Naive thymus-derived CD4-positive, alpha-beta T cell (primary cell): Measurements from ENCODE around the gene FRMD8. TPM values are rescaled to one million over a fixed set of nuclear protein-coding genes. Genes with fewer than 3 reads are reported as not detected.
A peak's percentile ranks its signal among the peaks of the same experiment; 100 is the strongest.

Experiments used
- ATAC-seq: fragments of 150-1000 bp; cut with Tn5 transposase; 2 replicates; pipeline ENCODE4 v1.10.0; 2021; ENCODE audit warnings: mild to moderate bottlenecking, moderate library complexity
- CTCF ChIA-PET: fragments of 350-600 bp; sonication (Branson Sonifier 250); formaldehyde crosslinking; loops from one replicate; lab custom pipeline; 2021; ENCODE audit warnings: antibody characterized with exemption; lab: Charles Lee
- POLR2A ChIA-PET: fragments of 350-600 bp; sonication (Branson Sonifier 250); formaldehyde crosslinking; loops from one replicate; lab custom pipeline; 2021; ENCODE audit warnings: antibody characterized with exemption, inconsistent platforms; lab: Charles Lee
- DNase-seq, 9 donors: peaks; one replicate each; pipeline versions ENCODE4 v3.0.0 to v3.0.0-alpha.2; 2020 to 2022; ENCODE audit warnings: mixed read lengths in 1 of 9
- H3K27ac ChIP-seq: one replicate; pipeline ENCODE4 v1.7.0; 2013; ENCODE audit warnings: mild to moderate bottlenecking, low read depth, low read length, moderate library complexity
- H3K27me3 ChIP-seq, 2 donors: one replicate each; pipeline ENCODE4 v1.7.0; 2013; ENCODE audit warnings: low read length in 2 of 2, mild to moderate bottlenecking in 2 of 2, moderate library complexity in 2 of 2; ENCODE audit not compliant: control insufficient read depth in 2 of 2, insufficient read depth in 2 of 2
- H3K36me3 ChIP-seq, 3 experiments: 1 replicate in 2 of 3; 2 replicates in 1 of 3; pipeline ENCODE4 v1.7.0; 2013; ENCODE audit warnings: low read length in 3 of 3, mild to moderate bottlenecking in 3 of 3, moderate library complexity in 1 of 3; ENCODE audit not compliant: insufficient read depth in 3 of 3, control insufficient read depth in 2 of 3
- H3K4me1 ChIP-seq, 2 donors: one replicate each; pipeline ENCODE4 v1.7.0; 2013; ENCODE audit warnings: low read length in 2 of 2, mild to moderate bottlenecking in 2 of 2, moderate library complexity in 1 of 2; ENCODE audit not compliant: control insufficient read depth in 2 of 2, insufficient read depth in 2 of 2
- H3K4me3 ChIP-seq: 2 replicates; pipeline ENCODE4 v1.7.0; 2013; ENCODE audit warnings: mild to moderate bottlenecking, low read length
- H3K9me3 ChIP-seq, 3 experiments: 1 replicate in 2 of 3; 2 replicates in 1 of 3; pipeline ENCODE4 v1.7.0; 2013; ENCODE audit warnings: low read length in 3 of 3; ENCODE audit not compliant: control insufficient read depth in 2 of 3
- H3K27ac Mint-ChIP-seq, 9 donors: one replicate each; pipeline ENCODE4 v1.8.0; 2020 to 2022; ENCODE audit warnings: mixed read lengths in 9 of 9, mild to moderate bottlenecking in 8 of 9, moderate library complexity in 5 of 9, inconsistent platforms in 2 of 9
- H3K27me3 Mint-ChIP-seq, 5 donors: one replicate each; pipeline ENCODE4 v1.8.0; 2021 to 2022; ENCODE audit warnings: mixed read lengths in 5 of 5, mild to moderate bottlenecking in 1 of 5
- H3K36me3 Mint-ChIP-seq, 5 donors: one replicate each; pipeline ENCODE4 v1.8.0; 2020 to 2022; ENCODE audit warnings: mixed read lengths in 5 of 5, mild to moderate bottlenecking in 3 of 5, inconsistent platforms in 1 of 5
- H3K4me1 Mint-ChIP-seq, 7 donors: one replicate each; pipeline ENCODE4 v1.8.0; 2020 to 2022; ENCODE audit warnings: mixed read lengths in 7 of 7, mild to moderate bottlenecking in 3 of 7, inconsistent platforms in 1 of 7
- H3K4me3 Mint-ChIP-seq, 10 donors: one replicate each; pipeline ENCODE4 v1.8.0; 2020 to 2022; ENCODE audit warnings: mild to moderate bottlenecking in 10 of 10, mixed read lengths in 10 of 10, moderate library complexity in 6 of 10, inconsistent platforms in 2 of 10
- H3K9me3 Mint-ChIP-seq, 11 donors: one replicate each; pipeline ENCODE4 v1.8.0; 2020 to 2022; ENCODE audit warnings: mixed read lengths in 11 of 11, mild to moderate bottlenecking in 4 of 11, inconsistent platforms in 1 of 11, moderate library complexity in 1 of 11
- intact Hi-C, 2 donors: fragments of 100-400 bp; cut with micrococcal nuclease; formaldehyde crosslinking; loops; one replicate each; pipeline ENCODE4 v1.15.1; 2023
- polyA plus RNA-seq, 2 donors: library from polyadenylated mRNA; unstranded; fragments of 300-500 nt; fragmentation: Illumina TruSeq; gene quantifications; one replicate each; pipeline ENCODE4 v1.2.3, GENCODE V29; 2021
- total RNA-seq, 6 experiments: library from RNA in 5 of 6; stranded (reverse) in 5 of 6; gene quantifications; 1 replicate in 5 of 6; 2 replicates in 1 of 6; pipeline ENCODE4 v1.2.3 and lab custom pipeline; 2021 to 2026

Gene FRMD8
- total and polyA plus RNA-seq, 7 experiments from 2014 or later: 28.9 to 66.8 (median 44.7) TPM

DNA sequence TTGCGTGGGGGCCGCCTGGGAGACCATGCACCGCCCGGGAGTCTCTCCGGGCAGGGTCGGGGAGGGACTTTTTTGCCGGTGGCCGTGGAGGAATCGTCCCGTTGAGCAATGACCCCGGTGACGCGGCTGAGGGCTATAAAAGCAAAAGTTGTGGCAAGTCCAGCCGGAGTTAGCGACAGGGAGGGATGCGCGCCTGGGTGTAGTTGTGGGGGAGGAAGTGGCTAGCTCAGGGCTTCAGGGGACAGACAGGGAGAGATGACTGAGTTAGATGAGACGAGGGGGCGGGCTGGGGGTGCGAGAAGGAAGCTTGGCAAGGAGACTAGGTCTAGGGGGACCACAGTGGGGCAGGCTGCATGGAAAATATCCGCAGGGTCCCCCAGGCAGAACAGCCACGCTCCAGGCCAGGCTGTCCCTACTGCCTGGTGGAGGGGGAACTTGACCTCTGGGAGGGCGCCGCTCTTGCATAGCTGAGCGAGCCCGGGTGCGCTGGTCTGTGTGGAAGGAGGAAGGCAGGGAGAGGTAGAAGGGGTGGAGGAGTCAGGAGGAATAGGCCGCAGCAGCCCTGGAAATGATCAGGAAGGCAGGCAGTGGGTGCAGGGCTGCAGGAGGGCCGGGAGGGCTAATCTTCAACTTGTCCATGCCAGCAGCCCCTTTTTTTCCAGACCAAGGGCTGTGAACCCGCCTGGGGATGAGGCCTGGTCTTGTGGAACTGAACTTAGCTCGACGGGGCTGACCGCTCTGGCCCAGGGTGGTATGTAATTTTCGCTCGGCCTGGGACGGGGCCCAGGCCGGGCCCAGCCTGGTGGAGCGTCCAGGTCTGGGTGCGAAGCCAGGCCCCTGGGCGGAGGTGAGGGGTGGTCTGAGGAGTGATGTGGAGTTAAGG lies 36.4 kb downstream of the FRMD8 start, which contains the start of gene NEAT1:
Gene NEAT1 (plus strand): TSS at position 166 of the 883 bp plus-strand sequence.
- peaks cover 5 to 51% (median 24%) of the 10 kb centered on the region in 5 donors for H3K36me3 Mint-ChIP-seq

DNA sequence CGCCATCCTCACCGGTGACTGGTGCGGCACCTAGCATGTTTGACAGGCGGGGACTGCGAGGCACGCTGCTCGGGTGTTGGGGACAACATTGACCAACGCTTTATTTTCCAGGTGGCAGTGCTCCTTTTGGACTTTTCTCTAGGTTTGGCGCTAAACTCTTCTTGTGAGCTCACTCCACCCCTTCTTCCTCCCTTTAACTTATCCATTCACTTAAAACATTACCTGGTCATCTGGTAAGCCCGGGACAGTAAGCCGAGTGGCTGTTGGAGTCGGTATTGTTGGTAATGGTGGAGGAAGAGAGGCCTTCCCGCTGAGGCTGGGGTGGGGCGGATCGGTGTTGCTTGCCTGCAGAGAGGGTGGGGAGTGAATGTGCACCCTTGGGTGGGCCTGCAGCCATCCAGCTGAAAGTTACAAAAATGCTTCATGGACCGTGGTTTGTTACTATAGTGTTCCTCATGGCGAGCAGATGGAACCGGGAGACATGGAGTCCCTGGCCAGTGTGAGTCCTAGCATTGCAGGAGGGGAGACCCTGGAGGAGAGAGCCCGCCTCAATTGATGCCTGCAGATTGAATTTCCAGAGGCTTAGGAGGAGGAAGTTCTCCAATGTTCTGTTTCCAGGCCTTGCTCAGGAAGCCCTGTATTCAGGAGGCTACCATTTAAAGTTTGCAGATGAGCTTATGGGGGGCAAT lies 37.2 kb downstream of the FRMD8 start:
- Histone ChIP-seq H3K4me1 (peaks cover 41 to 45% of the 10 kb centered on the region in 2 donors), H3K9me3 (no peaks in the 10 kb centered on the region), H3K4me3 (peak overlapping the region; percentile 74), H3K27ac (peak overlapping the region; percentile 98), H3K27me3 (no peaks in the 10 kb centered on the region), H3K36me3 (peaks cover 0 to 8% (median 0%) of the 10 kb centered on the region in 3 experiments)
- H3K4me3 Mint-ChIP-seq: peak overlapping the region; percentile 92 to 100 (median 97)
- peaks cover 39 to 78% (median 47%) of the 10 kb centered on the region in 7 donors for H3K4me1 Mint-ChIP-seq
- peaks cover 5 to 56% (median 24%) of the 10 kb centered on the region in 5 donors for H3K36me3 Mint-ChIP-seq
- intact Hi-C loops: loop anchor here (2.0 to 10.0 kb wide), 3 partner anchors 151 to 1194 kb away; partner anchors contain the start of genes RBM14 (in 1 of the 2) and SF1 (in 1 of the 2)
- peak overlapping the region; percentile 97 to 100 (median 99) for H3K27ac Mint-ChIP-seq
- ChIA-PET CTCF (interaction anchor here (1.1 to 4.7 kb wide), 6 partner anchors 8 to 85 kb away, joined by 3 to 42 read pairs (median 6); partner anchors contain the start of gene MALAT1), POLR2A (interaction anchor here (0.6 to 21.7 kb wide), 30 partner anchors 6 to 894 kb away, joined by 3 to 2591 read pairs (median 5); partner anchors contain the start of genes CD248, FAM89B, FRMD8 and MALAT1)
- ATAC-seq (no peak), DNase-seq (peak in 7 of 9 donors; percentile 14 to 48 (median 34))
- peaks cover 0 to 17% (median 0%) of the 10 kb centered on the region in 11 donors for H3K9me3 Mint-ChIP-seq
- peaks cover 0 to 32% (median 0%) of the 10 kb centered on the region in 5 donors for H3K27me3 Mint-ChIP-seq

More for the DNA sequence above, 36.4 kb downstream of the FRMD8 start, which contains the start of gene NEAT1:
- H3K27me3 Mint-ChIP-seq: peaks cover 0 to 32% (median 0%) of the 10 kb centered on the region in 5 donors
- H3K4me1 ChIP-seq: peaks cover 36 to 45% of the 10 kb centered on the region in 2 donors
- peak within 1 kb of the TSS; percentile 98 for H3K27ac ChIP-seq
- ATAC-seq (peak; percentile 30), DNase-seq (peak; percentile 70 to 99 (median 83))
- H3K27ac Mint-ChIP-seq: peak within 1 kb of the TSS; percentile 97 to 100 (median 99)
- H3K4me3 ChIP-seq: peak within 1 kb of the TSS; percentile 74
- ChIA-PET POLR2A (interaction anchor here (0.7 to 21.7 kb wide), 31 partner anchors 5 to 890 kb away, joined by 3 to 2591 read pairs (median 5); partner anchors contain the start of genes CCDC85B, FAM89B, FRMD8 and MALAT1), CTCF (interaction anchor here (1.1 to 4.7 kb wide), 3 partner anchors 41 to 75 kb away, joined by 3 to 42 read pairs (median 5); partner anchors contain the start of gene MALAT1)
- H3K4me3 Mint-ChIP-seq: peak within 1 kb of the TSS; percentile 92 to 100 (median 97)
- H3K27me3 ChIP-seq: no peaks in the 10 kb centered on the region
- H3K36me3 ChIP-seq: peaks cover 0 to 8% (median 0%) of the 10 kb centered on the region in 3 experiments
- peaks cover 38 to 77% (median 43%) of the 10 kb centered on the region in 7 donors for H3K4me1 Mint-ChIP-seq
- intact Hi-C loops: loop anchor here (1.0 to 10.0 kb wide), 5 partner anchors 54 to 1194 kb away; partner anchors contain the start of genes RBM14 (in 1 of the 2) and SF1 (in 1 of the 2)
- peaks cover 0 to 17% (median 0%) of the 10 kb centered on the region in 11 donors for H3K9me3 Mint-ChIP-seq
- H3K9me3 ChIP-seq: no peaks in the 10 kb centered on the region

DNA sequence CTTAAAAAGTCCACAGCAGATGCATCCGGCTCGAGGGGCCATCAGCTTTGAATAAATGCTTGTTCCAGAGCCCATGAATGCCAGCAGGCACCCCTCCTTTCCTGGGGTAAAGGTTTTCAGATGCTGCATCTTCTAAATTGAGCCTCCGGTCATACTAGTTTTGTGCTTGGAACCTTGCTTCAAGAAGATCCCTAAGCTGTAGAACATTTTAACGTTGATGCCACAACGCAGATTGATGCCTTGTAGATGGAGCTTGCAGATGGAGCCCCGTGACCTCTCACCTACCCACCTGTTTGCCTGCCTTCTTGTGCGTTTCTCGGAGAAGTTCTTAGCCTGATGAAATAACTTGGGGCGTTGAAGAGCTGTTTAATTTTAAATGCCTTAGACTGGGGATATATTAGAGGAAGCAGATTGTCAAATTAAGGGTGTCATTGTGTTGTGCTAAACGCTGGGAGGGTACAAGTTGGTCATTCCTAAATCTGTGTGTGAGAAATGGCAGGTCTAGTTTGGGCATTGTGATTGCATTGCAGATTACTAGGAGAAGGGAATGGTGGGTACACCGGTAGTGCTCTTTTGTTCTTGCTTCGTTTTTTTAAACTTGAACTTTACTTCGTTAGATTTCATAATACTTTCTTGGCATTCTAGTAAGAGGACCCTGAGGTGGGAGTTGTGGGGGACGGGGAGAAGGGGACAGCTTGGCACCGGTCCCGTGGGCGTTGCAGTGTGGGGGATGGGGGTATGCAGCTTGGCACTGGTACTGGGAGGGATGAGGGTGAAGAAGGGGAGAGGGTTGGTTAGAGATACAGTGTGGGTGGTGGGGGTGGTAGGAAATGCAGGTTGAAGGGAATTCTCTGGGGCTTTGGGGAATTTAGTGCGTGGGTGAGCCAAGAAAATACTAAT lies 38.0 kb downstream of the FRMD8 start:
- peak overlapping the region; percentile 74 for H3K4me3 ChIP-seq
- H3K4me1 ChIP-seq: peaks cover 41 to 45% of the 10 kb centered on the region in 2 donors
- Mint-ChIP-seq H3K27me3 (peaks cover 0 to 32% (median 0%) of the 10 kb centered on the region in 5 donors), H3K4me1 (peaks cover 38 to 76% (median 48%) of the 10 kb centered on the region in 7 donors), H3K9me3 (peaks cover 0 to 17% (median 0%) of the 10 kb centered on the region in 11 donors), H3K36me3 (peaks cover 5 to 59% (median 24%) of the 10 kb centered on the region in 5 donors), H3K4me3 (peak overlapping the region; percentile 92 to 100 (median 97)), H3K27ac (peak overlapping the region; percentile 97 to 100 (median 99))
- no peaks in the 10 kb centered on the region for H3K27me3 ChIP-seq
- peak overlapping the region; percentile 98 for H3K27ac ChIP-seq
- ATAC-seq (no peak), DNase-seq (peak in 8 of 9 donors; percentile 57 to 76 (median 66))
- CTCF ChIA-PET: interaction anchor here (0.9 to 4.7 kb wide), 9 partner anchors 8 to 86 kb away, joined by 3 to 42 read pairs (median 5); partner anchors contain the start of gene MALAT1
- H3K36me3 ChIP-seq: peaks cover 0 to 8% (median 0%) of the 10 kb centered on the region in 3 experiments
- intact Hi-C loops: loop anchor here in 1 of 2 donors (1.0 to 10.0 kb wide), 5 partner anchors 7 to 1193 kb away; partner anchors contain the start of genes RBM14, SF1 and SLC25A45
- POLR2A ChIA-PET: interaction anchor here (0.6 to 21.7 kb wide), 31 partner anchors 7 to 893 kb away, joined by 3 to 2591 read pairs (median 5); partner anchors contain the start of genes CD248, DPF2, EHBP1L1 and FAM89B
- no peaks in the 10 kb centered on the region for H3K9me3 ChIP-seq

DNA sequence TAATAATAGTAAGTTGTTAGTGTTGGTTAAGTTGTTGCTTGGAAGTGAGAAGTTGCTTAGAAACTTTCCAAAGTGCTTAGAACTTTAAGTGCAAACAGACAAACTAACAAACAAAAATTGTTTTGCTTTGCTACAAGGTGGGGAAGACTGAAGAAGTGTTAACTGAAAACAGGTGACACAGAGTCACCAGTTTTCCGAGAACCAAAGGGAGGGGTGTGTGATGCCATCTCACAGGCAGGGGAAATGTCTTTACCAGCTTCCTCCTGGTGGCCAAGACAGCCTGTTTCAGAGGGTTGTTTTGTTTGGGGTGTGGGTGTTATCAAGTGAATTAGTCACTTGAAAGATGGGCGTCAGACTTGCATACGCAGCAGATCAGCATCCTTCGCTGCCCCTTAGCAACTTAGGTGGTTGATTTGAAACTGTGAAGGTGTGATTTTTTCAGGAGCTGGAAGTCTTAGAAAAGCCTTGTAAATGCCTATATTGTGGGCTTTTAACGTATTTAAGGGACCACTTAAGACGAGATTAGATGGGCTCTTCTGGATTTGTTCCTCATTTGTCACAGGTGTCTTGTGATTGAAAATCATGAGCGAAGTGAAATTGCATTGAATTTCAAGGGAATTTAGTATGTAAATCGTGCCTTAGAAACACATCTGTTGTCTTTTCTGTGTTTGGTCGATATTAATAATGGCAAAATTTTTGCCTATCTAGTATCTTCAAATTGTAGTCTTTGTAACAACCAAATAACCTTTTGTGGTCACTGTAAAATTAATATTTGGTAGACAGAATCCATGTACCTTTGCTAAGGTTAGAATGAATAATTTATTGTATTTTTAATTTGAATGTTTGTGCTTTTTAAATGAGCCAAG lies 38.9 kb downstream of the FRMD8 start:
- Histone ChIP-seq H3K36me3 (peaks cover 0 to 8% (median 0%) of the 10 kb centered on the region in 3 experiments), H3K4me3 (peak overlapping the region; percentile 74), H3K4me1 (peaks cover 45 to 46% of the 10 kb centered on the region in 2 donors), H3K27ac (peak overlapping the region; percentile 98), H3K27me3 (no peaks in the 10 kb centered on the region), H3K9me3 (no peaks in the 10 kb centered on the region)
- H3K4me1 Mint-ChIP-seq: peaks cover 42 to 79% (median 50%) of the 10 kb centered on the region in 7 donors
- H3K36me3 Mint-ChIP-seq: peaks cover 5 to 62% (median 24%) of the 10 kb centered on the region in 5 donors
- POLR2A ChIA-PET: interaction anchor here (0.9 to 21.7 kb wide), 19 partner anchors 8 to 681 kb away, joined by 3 to 2591 read pairs (median 12); partner anchors contain the start of genes DPF2, EHBP1L1, FAM89B and FRMD8
- intact Hi-C loops: loop anchor here in 1 of 2 donors (1.0 to 10.0 kb wide), 4 partner anchors 8 to 651 kb away; partner anchors contain the start of genes SF1 and SLC25A45
- peaks cover 0 to 17% (median 0%) of the 10 kb centered on the region in 11 donors for H3K9me3 Mint-ChIP-seq
- H3K4me3 Mint-ChIP-seq: peak overlapping the region; percentile 92 to 100 (median 97)
- DNase-seq (peak in 8 of 9 donors; percentile 75 to 98 (median 94)), ATAC-seq (peak; percentile 56)
- peaks cover 0 to 32% (median 0%) of the 10 kb centered on the region in 5 donors for H3K27me3 Mint-ChIP-seq
- CTCF ChIA-PET: interaction anchor here (0.9 to 4.7 kb wide), 6 partner anchors 9 to 85 kb away, joined by 4 to 42 read pairs (median 6); partner anchors contain the start of gene MALAT1
- peak overlapping the region; percentile 97 to 100 (median 99) for H3K27ac Mint-ChIP-seq
